HG02571 (cell line): ENCODE results near the gene WDFY4.

Experiments
- ATAC-seq: cut with Tn5 transposase; IDR thresholded peaks from one replicate; pipeline ENCODE4 v1.9.1; 2021; ENCODE audit warnings: mild to moderate bottlenecking, moderate library complexity; ENCODE audit not compliant: unreplicated experiment

WDFY4 gene

DNA sequence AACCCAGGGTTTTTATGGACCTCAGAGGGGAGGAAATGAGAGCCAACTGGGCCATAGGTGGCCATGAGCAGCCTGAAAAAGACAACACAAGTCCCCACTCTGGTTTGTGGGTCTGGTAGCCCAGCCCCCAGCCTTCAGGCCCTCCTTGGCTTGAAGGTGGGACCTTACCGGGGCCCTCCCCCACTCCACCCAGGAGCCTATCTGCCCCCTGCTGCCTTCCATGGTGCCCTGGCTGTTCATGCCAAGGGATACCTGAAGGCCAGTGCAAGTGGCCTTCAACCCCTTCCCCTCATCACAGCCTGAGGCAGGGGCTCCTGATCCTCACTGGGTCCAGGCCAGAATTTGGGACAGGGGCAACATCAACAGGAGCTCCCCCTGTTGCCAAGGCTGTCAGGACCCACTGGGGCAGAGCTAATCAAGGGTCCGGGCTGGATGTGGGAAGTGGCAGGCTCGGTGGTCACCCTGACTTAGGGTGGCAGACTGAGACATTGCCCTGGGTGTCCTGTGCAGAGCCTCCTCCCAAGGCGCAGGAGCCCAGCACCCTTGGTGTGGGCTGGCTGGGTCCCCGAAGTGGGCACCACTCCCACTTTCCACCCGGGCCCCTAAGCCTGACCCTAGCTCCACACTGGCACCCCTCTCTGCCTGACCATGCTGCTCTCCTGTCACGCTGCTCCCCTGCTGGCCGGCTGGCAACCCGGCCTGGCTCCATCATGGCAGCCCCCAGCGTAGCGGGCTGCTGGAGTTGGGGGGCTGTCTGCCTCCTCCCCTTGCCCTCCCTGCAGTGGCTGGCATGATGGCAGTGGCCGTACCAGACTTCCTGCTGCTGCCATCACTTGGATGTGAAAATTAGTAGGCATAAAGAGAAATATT is 6.4 kb downstream of the WDFY4 start:
- no peak for ATAC-seq

- no peak for ATAC-seq
These were observed 7.3 kb downstream of the WDFY4 start for GRCh38 chr10:48691812-48692528.

- ATAC-seq, result no peak
These were observed 8.1 kb downstream of the WDFY4 start for GRCh38 chr10:48692748-48693147.

DNA sequence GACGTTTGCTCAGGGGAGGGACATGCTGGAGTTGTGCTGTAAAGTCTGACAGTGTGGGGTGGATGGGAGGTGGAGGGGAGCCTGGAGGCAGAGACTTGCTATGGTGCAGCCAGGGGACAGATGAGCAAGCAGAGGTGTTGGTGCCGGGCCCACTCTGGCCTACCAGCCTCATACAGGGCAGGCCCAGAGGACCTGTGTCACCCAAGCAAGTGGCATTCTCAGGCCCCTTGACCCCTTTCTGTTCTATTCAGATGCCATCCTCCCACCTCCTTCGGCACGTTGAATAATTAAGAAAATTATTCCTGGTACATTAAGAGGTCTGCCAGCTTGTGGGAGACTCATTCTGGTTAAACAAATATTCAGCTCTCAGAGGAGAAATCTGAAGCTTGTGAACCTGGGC is 8.5 kb downstream of the WDFY4 start:
- ATAC-seq, result no peak

DNA sequence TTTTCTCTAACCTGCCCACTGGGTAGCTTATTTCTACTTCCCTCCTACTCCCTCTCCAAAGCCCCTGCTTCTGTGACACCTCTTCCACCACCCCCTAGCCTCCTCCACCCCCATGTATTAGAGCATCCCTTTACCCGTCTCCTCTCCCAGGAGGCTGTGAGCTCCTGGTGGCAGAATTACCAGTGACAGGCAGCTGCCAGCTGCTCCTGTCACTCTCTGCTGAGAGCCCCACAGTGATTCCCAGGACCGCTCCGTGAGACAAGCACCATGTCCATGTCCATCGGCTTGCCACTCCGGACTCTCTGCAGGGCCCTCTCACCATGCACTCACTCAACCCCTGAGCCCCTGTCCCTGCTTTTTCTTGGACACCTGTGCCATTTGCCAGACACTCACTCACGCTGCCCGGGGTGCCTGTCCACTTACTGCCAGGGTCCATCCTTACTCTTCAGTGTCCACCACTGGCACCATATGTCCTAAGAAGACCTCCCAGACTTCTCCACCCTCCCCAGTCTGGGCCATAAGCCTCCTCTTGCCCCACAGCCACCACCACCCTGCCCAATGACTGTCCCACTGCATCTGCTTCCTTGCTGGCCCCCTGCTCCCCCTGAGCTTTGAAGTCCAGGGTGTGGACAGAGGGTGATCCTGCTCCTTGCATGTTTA is 9.8 kb downstream of the WDFY4 start:
- no peak for ATAC-seq

GRCh38 chr10:48695636-48696534 is 11.2 kb downstream of the WDFY4 start:
- ATAC-seq, result no peak

DNA sequence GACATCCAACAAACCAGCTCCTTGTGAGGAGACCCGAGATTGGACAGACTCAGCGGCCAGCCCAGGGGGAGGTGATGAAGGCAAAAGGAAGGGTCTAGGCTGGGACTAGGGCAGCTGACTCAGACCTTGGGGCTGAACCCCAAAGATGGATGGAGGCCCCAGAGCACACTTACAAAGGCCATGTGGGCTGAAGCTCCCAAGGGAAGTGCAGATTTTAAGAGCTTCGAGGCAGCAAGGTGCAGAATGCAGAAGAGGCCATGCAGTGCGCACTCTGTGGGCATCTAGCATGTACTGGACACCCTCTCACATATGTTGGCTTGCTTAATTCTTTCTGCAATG is 11.8 kb downstream of the WDFY4 start:
- ATAC-seq, result no peak

GRCh38 chr10:48697091-48697490 is 12.4 kb downstream of the WDFY4 start:
- no peak for ATAC-seq

DNA sequence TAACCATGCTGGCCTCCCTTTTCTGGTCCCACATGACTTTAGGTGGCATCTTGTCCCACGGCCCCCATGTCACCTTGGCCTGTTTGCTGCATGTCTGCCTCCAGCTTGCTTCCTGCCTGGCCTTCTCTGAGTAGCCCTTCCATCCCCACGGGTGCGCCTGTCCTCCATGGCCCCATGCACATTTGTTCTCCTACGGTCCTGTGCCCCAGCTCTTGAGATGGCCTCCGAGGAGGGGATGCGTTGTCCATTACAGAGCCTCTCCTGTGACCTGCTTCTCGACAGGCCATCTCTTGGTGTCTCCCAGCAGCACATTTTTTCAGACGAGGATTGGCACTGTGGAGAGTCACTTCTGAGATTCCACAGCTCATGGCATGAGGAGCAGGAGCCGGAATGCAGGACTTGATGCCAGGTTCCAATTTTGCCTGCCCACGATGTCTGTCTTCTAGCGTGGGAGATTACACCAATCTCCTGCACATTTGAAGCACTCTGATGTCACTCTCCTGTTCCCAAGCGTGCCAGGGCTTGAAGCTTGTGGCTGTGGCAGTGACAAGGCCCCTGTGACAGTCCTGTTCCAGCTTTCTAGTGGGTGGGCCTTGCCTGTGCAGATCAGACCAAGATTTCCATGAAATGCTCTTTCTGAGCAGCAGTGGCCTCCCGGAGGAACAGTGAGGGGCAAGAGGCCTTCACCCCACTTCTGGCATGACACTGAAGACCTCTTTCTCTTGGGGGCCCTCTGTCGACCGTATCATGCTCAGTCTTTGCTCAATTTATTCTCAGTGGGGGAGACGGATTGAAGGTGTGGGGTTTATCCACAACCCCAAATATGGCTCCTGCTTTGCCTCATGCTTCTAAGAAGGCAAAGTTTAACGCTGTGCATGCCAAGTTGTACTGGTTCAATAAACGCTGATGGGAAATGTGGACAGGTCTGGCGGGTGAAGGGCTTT is 13.4 kb downstream of the WDFY4 start:
- no peak for ATAC-seq

GRCh38 chr10:48699011-48699627 is 14.4 kb downstream of the WDFY4 start:
- ATAC-seq, result no peak

DNA sequence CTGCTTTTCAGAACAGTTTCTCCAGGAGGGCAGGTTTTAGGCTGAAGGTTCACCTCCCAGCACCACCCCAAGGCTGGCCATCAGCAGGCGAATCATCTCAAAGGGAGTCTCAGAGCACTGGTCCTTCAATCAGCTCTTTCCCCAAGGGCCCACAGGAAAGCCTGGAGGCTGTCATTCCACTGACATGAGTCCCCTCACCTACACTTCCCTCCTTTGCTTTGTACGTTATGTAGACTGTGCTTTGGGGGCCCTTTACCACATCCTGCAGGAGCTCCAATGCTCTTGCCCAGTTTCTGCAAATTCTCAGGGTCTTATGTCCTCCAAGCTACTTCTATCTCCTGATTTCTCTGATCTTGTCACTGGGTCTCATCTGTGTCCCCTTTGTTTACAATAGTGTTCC is 15.4 kb downstream of the WDFY4 start:
- ATAC-seq, result no peak

DNA sequence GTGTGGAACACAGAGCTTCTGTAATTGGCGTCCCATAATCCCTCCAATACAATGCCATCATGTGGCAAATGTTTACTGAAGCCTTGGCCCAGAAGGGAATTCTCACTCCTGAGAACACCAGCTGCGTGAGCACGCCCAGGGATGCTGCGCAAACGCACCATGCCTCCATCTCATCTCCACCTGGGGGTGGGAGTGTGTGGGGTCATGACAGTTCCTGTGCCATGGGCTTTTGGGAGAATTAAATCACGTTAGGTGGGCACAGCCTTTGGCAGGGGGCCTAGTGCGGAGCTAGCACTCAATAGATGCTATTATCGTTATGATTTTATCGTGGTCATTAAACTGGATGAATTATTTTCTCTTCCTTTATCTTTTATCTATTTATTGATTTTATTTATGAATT is 15.8 kb downstream of the WDFY4 start:
- no peak for ATAC-seq

GRCh38 chr10:48701139-48701901 is 16.6 kb downstream of the WDFY4 start:
- no peak for ATAC-seq

GRCh38 chr10:48701941-48702340 is 17.3 kb downstream of the WDFY4 start:
- ATAC-seq, result no peak

- no peak for ATAC-seq
These were observed 19.0 kb downstream of the WDFY4 start for GRCh38 chr10:48703531-48704122.

DNA sequence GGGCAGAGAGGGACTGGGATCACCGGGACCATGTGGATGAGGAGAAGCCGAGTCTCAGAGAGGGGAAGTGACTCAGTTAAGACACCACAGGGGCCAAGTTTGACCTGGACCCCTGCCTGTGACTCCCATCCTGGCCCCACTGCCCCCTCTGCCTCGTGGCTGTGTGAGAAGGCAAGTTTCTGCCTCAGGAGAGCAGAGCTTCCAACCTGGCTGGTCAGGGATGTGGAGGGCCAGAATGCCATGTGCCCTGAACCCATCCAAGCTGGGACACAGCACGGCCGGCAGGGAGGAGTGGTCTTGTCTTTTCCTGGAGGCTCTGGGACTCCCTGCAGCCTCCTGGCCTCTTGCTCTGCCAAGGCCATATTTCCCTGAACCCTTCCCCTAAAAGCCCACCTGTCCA is 19.5 kb downstream of the WDFY4 start:
- no peak for ATAC-seq

- no peak for ATAC-seq
These were observed 20.8 kb downstream of the WDFY4 start for GRCh38 chr10:48705401-48705938.

DNA sequence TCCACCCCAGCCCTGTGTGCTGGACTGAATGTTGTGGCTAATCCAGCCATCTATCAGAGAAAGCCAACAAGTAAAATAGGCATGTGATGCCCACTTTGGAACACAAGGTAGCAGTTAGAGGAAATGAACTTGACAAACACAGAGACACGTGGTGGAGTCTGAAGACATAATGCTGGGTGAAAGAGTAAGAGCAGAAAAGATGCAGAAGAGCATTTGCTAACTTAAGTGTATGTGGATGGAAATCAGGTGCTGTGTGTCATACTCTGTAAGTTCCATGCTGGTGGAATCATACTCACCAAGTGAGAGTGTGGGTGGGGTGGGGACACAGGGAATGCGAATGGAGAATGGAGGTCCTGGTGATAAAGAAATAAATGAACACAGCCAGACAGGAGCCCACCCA is 22.8 kb downstream of the WDFY4 start:
- no peak for ATAC-seq
